HG03066 (cell line): Measurements from ENCODE around the gene ANKZF1.
A peak's percentile ranks its signal among the peaks of the same experiment; 100 is the strongest.
"Not testable (repeated sequence)": the region's sequence is repeated elsewhere in the genome, so short reads cannot be mapped to it uniquely, and the experiment has no call there.

ENCODE experiments used
- ATAC-seq: cut with Tn5 transposase; IDR thresholded peaks from one replicate; pipeline ENCODE4 v1.9.1; 2021; ENCODE audit warnings: low read depth; ENCODE audit not compliant: unreplicated experiment

ANKZF1 gene

GRCh38 chr2:219229305-219230058 lies at the start of gene ANKZF1, which contains the start of gene ATG9A:
ANKZF1 (plus strand) TSS chr2:219229806; CDS start chr2:219230258, 452 bp downstream.
ATG9A (minus strand) TSS chr2:219229636; CDS start chr2:219228024, 1,612 bp downstream.
- ATAC-seq, result peak; percentile 96

GRCh38 chr2:219180961-219181360 lies 48.6 kb upstream of the ANKZF1 start:
- no peak for ATAC-seq

GRCh38 chr2:219181531-219181930 lies 48.1 kb upstream of the ANKZF1 start:
- ATAC-seq, result no peak

GRCh38 chr2:219182331-219183150 lies 47.1 kb upstream of the ANKZF1 start:
- no peak for ATAC-seq

GRCh38 chr2:219183151-219183772 lies 46.3 kb upstream of the ANKZF1 start:
- no peak for ATAC-seq

- ATAC-seq, result no peak
Measured at GRCh38 chr2:219184121-219184520, 45.5 kb upstream of the ANKZF1 start.

- ATAC-seq, result no peak
Measured at GRCh38 chr2:219186754-219187456, 42.7 kb upstream of the ANKZF1 start.

- ATAC-seq, result no peak
Measured at GRCh38 chr2:219197388-219197787, 32.2 kb upstream of the ANKZF1 start.

- ATAC-seq, result no peak
Measured at GRCh38 chr2:219198974-219199373, 30.6 kb upstream of the ANKZF1 start.

GRCh38 chr2:219199470-219200211 lies 30.0 kb upstream of the ANKZF1 start:
- no peak for ATAC-seq

- ATAC-seq, result not testable (repeated sequence)
Measured at GRCh38 chr2:219200502-219201326, 28.9 kb upstream of the ANKZF1 start.

- ATAC-seq, result not testable (repeated sequence)
Measured at GRCh38 chr2:219201331-219201730, 28.3 kb upstream of the ANKZF1 start.

GRCh38 chr2:219204425-219205164 lies 25.0 kb upstream of the ANKZF1 start:
- ATAC-seq, result no peak

- no peak for ATAC-seq
Measured at GRCh38 chr2:219205165-219205538, 24.5 kb upstream of the ANKZF1 start.

- no peak for ATAC-seq
Measured at GRCh38 chr2:219205981-219206327, 23.7 kb upstream of the ANKZF1 start.

- peak; percentile 96 for ATAC-seq
Measured at GRCh38 chr2:219206328-219207133, 23.1 kb upstream of the ANKZF1 start, which contains the start of gene ZFAND2B. ZFAND2B (plus strand) TSS chr2:219206782; CDS start chr2:219206988, 206 bp downstream.

- ATAC-seq, result no peak
Measured at GRCh38 chr2:219207134-219207883, 22.3 kb upstream of the ANKZF1 start.
